Tibial nerve (tissue), 4 donors: ENCODE data around the gene KRT1. TPM values are rescaled to one million over a fixed set of nuclear protein-coding genes. Genes with fewer than 3 reads are reported as not detected.

ENCODE experiments used
- DNase-seq, 2 donors: peaks; one replicate each; pipeline ENCODE4 v3.0.0-alpha.2; 2019; ENCODE audit warnings: low spot score in 2 of 2
- H3K27ac ChIP-seq, 4 donors: fragments of 200-600 bp; sonication (generic) in 3 of 4; one replicate each; pipeline ENCODE4 v1.5.1; 2017 to 2019; ENCODE audit warnings: mild to moderate bottlenecking in 1 of 4
- H3K27me3 ChIP-seq, 2 donors: fragments of 200-600 bp; sonication (generic) in 1 of 2; one replicate each; pipeline versions ENCODE4 v1.5.1 to v1.6.0; 2017 to 2019
- H3K36me3 ChIP-seq, 3 donors: fragments of 200-600 bp; sonication (generic); one replicate each; pipeline ENCODE4 v1.5.1; 2018 to 2019
- H3K4me1 ChIP-seq, 4 donors: fragments of 200-600 bp; sonication (generic) in 3 of 4; one replicate each; pipeline ENCODE4 v1.5.1; 2017 to 2019
- H3K4me3 ChIP-seq, 4 donors: fragments of 200-600 bp; sonication (generic) in 3 of 4; one replicate each; pipeline ENCODE4 v1.5.1; 2017 to 2019; ENCODE audit warnings: mild to moderate bottlenecking in 1 of 4, moderate library complexity in 1 of 4
- H3K9me3 ChIP-seq, 4 donors: fragments of 200-600 bp; sonication (generic) in 3 of 4; one replicate each; pipeline ENCODE4 v1.5.1; 2017 to 2019
- EP300 ChIP-seq, 2 donors: sonication (generic); formaldehyde crosslinking; IDR thresholded peaks; one replicate each; pipeline ENCODE4 v1.6.1; 2017; ENCODE audit warnings: antibody characterized with exemption in 2 of 2, mild to moderate bottlenecking in 1 of 2
- POLR2A ChIP-seq, 2 donors: fragments of 450-650 bp; IDR thresholded peaks; one replicate each; pipeline ENCODE4 v1.6.1; 2017; ENCODE audit warnings: antibody characterized with exemption in 2 of 2, mild to moderate bottlenecking in 2 of 2, moderate library complexity in 2 of 2
- WGBS, 2 donors: methylation state at CpG; one replicate each; pipeline ENCODE4 v1.1.5; 2018; 5-methylcytosine and 5-hydroxymethylcytosine counted together
- total RNA-seq, 4 donors: library from RNA; depleted of rRNA; stranded (reverse); fragments of >200 nt; gene quantifications; one replicate each; pipeline ENCODE4 v1.1.0, GENCODE V29; 2016
- TF ChIP-seq, protein P1 (sequence below), 5 experiments: fragments of 200-600 bp in 3 of 5; fragments of 450-650 bp in 2 of 5; sonication (generic) in 3 of 5; IDR thresholded peaks; one replicate each; pipeline ENCODE4 v1.5.1; 2016 to 2019; ENCODE audit warnings: antibody characterized with exemption in 5 of 5, mild to moderate bottlenecking in 3 of 5, moderate library complexity in 2 of 5

Gene KRT1
- total RNA-seq, 4 donors from 2014 or later, result not detected

DNA sequence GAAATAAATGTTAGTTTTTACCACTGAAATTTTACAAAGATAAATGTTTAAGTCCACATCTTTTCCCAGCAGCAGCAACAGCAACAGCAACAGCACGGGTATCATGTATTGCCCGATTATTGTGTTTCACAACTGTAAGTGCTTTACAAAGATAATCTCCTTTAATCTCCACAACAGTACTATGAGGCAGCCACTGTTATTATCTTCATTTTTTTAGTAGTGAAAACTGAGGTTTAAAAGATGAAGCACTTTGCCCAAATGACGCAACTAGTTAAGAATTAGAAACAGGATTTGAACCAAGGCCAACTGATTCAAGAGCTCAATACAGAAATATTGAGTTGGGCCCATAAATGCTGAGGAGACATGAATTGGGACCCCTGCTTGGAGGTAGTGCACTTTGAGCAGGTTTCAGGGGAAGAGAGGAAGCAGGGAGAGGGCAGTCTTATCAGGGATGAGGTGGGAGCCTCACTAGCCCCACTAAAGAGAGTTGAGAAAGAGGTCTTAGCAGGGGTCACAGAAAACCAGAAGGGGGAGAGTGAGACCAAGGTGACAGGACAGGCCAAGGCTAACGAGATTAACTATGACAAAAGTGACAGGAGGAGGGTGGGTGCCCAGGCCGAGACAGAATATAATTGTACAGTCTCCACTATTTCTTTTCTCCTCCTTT lies 43.5 kb downstream of the KRT1 start:
- no peak for DNase-seq
- 56 to 76% methylated on average over 5 of the region's 5 CpGs for WGBS, 2 donors
- TF ChIP-seq EP300 (IDR thresholded peaks at IDR 0.05) (no peak), POLR2A (IDR thresholded peaks at IDR 0.05) (no peak)
- TF ChIP-seq, protein P1, sequence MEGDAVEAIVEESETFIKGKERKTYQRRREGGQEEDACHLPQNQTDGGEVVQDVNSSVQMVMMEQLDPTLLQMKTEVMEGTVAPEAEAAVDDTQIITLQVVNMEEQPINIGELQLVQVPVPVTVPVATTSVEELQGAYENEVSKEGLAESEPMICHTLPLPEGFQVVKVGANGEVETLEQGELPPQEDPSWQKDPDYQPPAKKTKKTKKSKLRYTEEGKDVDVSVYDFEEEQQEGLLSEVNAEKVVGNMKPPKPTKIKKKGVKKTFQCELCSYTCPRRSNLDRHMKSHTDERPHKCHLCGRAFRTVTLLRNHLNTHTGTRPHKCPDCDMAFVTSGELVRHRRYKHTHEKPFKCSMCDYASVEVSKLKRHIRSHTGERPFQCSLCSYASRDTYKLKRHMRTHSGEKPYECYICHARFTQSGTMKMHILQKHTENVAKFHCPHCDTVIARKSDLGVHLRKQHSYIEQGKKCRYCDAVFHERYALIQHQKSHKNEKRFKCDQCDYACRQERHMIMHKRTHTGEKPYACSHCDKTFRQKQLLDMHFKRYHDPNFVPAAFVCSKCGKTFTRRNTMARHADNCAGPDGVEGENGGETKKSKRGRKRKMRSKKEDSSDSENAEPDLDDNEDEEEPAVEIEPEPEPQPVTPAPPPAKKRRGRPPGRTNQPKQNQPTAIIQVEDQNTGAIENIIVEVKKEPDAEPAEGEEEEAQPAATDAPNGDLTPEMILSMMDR (IDR thresholded peaks at IDR 0.05), result no peak
- Histone ChIP-seq H3K4me1 (no peaks in the 10 kb centered on the region), H3K27ac (no peak overlapping the region), H3K4me3 (no peak overlapping the region), H3K27me3 (no peaks in the 10 kb centered on the region), H3K36me3 (no peaks in the 10 kb centered on the region), H3K9me3 (no peaks in the 10 kb centered on the region)

DNA sequence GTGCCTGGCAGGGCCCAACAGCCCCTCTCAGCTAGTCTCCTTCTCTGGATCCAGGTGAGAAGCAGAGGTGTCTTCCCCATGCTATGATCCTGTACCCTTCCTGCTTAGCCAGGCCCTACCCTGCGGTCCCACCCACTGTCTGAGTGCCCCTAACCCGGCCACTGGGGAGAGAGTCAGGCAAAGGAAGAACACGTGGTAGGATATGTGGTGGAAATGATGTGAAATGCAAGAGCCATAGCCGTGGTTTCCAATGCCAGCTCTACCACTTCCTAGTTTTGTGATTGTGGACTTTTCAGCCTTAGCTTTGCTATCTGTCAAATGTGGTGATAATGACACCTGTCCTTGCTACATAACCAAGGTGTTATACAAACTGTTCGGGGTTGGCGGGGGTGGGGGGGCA lies 44.0 kb downstream of the KRT1 start:
- Histone ChIP-seq H3K27ac (no peak overlapping the region), H3K4me1 (no peaks in the 10 kb centered on the region), H3K9me3 (no peaks in the 10 kb centered on the region), H3K36me3 (no peaks in the 10 kb centered on the region), H3K27me3 (no peaks in the 10 kb centered on the region), H3K4me3 (no peak overlapping the region)
- 78 to 85% methylated on average over 6 of the region's 6 CpGs for WGBS, 2 donors
- DNase-seq, result no peak
- TF ChIP-seq POLR2A (IDR thresholded peaks at IDR 0.05), result no peak
- no peak for TF ChIP-seq EP300 (IDR thresholded peaks at IDR 0.05)
- TF ChIP-seq, protein P1 (IDR thresholded peaks at IDR 0.05), result no peak

DNA sequence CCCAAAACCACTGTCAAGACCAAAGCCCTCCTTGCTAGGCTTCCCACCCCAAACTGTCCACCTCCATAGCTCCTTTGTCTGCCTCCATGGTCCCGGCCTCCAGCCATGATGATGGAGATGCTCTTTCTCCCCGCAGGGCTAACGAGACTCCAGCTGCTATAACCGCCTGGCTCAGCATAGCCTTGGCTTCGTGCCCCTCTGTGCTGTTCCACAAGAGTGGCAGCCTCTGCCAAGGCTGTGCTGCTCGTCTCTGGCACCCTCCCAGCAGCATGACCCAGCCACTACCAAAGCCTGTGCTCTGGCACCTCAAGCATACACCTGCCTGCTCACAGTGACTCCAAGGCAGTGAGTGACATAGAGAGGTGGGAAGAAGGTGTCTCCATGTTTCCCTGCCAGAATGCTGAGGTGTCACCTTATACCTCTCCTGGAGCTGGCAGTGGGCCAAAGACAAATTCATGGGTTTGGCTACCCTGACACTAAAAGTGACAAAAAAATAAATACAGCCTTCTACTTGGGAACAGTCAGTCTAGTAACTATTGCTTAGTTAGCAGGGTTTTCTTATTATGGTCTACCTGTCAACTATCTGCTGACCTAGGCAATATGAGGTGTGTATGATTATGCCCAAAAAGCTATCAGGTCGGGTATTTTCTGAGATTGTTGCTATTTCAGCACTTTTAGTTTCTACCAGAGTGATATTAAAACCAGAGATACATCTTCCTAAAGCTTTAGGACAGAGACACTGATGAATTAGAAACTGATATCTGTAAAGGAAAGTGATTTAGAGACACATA lies 45.7 kb downstream of the KRT1 start:
- no peaks in the 10 kb centered on the region for H3K36me3 ChIP-seq
- no peaks in the 10 kb centered on the region for H3K27me3 ChIP-seq
- DNase-seq, result no peak
- H3K27ac ChIP-seq, result no peak overlapping the region
- H3K9me3 ChIP-seq, result no peaks in the 10 kb centered on the region
- TF ChIP-seq EP300 (IDR thresholded peaks at IDR 0.05), result no peak
- no peak for TF ChIP-seq POLR2A (IDR thresholded peaks at IDR 0.05)
- TF ChIP-seq, protein P1 (IDR thresholded peaks at IDR 0.05), result no peak
- H3K4me1 ChIP-seq, result no peaks in the 10 kb centered on the region
- 45 to 65% methylated on average over 6 of the region's 7 CpGs for WGBS, 2 donors
- H3K4me3 ChIP-seq, result no peak overlapping the region

DNA sequence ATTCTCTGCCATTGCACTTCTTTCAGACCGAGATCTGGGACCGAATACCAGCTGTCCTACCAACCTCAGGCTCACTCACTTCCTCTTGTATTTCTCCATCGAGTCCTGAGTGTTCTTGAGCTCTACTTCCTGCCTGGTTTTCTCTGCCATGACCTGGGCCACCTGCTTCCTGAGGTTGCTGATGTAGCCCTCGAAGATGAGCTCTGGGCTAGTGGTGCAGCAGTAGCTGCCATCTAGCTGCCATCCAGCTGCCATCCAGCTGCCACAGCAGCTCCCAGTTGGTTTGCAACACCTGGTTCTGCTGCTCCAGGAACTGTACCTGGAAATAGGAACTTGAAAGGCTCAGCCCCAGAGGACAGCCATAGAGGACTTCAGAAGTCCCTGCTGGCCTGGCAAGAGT lies 46.8 kb downstream of the KRT1 start:
- Histone ChIP-seq H3K27ac (no peak overlapping the region), H3K4me1 (no peaks in the 10 kb centered on the region), H3K9me3 (no peaks in the 10 kb centered on the region), H3K27me3 (no peaks in the 10 kb centered on the region), H3K36me3 (no peaks in the 10 kb centered on the region), H3K4me3 (no peak overlapping the region)
- WGBS, 2 donors, result 59 to 69% methylated on average over 4 of the region's 4 CpGs
- TF ChIP-seq, protein P1 (IDR thresholded peaks at IDR 0.05), result no peak
- no peak for TF ChIP-seq POLR2A (IDR thresholded peaks at IDR 0.05)
- TF ChIP-seq EP300 (IDR thresholded peaks at IDR 0.05), result no peak
- DNase-seq, result no peak

DNA sequence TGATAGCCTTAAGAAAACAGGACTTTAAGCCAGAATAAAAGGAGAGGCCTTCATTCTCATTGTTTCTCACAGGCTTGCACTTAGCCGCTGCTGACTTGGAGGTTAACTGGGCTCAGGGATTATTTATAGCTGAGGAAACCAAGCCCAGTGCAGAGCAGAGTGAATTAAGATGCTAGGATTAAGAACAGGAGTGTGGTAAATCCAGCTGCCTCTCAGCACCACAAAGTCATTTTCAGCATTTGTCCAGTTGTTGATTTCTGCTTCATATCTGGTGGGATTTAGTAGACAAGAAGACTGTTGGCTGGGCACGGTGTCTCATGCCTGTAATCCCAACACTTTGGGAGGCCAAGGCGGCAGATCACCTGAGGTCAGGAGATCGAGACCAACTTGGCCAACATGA lies 47.6 kb downstream of the KRT1 start:
- Histone ChIP-seq H3K27ac (no peak overlapping the region), H3K4me3 (no peak overlapping the region), H3K4me1 (no peaks in the 10 kb centered on the region), H3K36me3 (no peaks in the 10 kb centered on the region), H3K27me3 (no peaks in the 10 kb centered on the region), H3K9me3 (no peaks in the 10 kb centered on the region)
- no peak for TF ChIP-seq POLR2A (IDR thresholded peaks at IDR 0.05)
- 77 to 80% methylated on average over 4 of the region's 4 CpGs for WGBS, 2 donors
- no peak for DNase-seq
